Keratinocyte (primary cell): Measurements from ENCODE around the gene POP7.
"Not testable (repeated sequence)": the region's sequence is repeated elsewhere in the genome, so short reads cannot be mapped to it uniquely, and the experiment has no call there.

Experiments
- EZH2 ChIP-seq: IDR thresholded peaks from one replicate; pipeline ENCODE4 v1.6.1; 2012; ENCODE audit warnings: inconsistent platforms, mild to moderate bottlenecking, low read length, moderate library complexity
- TF ChIP-seq, protein P1 (sequence below), 3 experiments: IDR thresholded peaks in 1 of 3; conservative IDR thresholded peaks in 1 of 3; optimal IDR thresholded peaks in 1 of 3; 2 replicates in 2 of 3; 3 replicates in 1 of 3; pipeline versions ENCODE3 to v1.5.1; 2011; ENCODE audit warnings: low read length in 3 of 3, mild to moderate bottlenecking in 3 of 3, moderate library complexity in 2 of 3, control low read depth in 1 of 3, inconsistent platforms in 1 of 3; ENCODE audit not compliant: insufficient read depth in 2 of 3; ENCODE audit errors: extremely low read depth in 1 of 3

DNA sequence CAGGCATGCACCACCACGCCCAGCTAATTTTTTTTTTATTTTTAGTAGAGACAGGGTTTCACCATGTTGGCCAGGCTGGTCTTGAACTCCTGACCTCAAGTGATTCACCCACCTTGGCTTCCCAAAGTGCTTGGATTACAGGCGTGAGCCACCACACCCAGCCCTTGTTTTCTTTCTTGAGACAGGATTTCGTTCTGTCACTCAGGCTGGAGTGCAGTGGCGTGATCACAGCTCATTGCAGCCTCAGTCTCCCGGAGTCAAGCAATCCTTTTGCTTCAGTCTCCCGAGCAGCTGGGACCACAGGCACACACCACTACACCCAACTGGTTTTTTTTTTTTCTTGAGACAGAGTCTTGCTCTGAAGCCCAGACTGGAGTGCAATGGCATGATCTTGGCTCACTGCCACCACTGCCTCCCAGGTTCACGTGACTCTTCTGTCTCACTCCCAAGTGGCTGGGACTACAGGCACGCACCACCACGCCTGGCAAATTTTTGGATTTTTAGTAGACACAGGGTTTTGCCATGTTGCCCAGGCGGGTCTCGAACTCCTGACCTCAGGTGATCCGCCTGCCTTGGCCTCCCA lies 43.6 kb upstream of the POP7 start:
- TF ChIP-seq, protein P1, sequence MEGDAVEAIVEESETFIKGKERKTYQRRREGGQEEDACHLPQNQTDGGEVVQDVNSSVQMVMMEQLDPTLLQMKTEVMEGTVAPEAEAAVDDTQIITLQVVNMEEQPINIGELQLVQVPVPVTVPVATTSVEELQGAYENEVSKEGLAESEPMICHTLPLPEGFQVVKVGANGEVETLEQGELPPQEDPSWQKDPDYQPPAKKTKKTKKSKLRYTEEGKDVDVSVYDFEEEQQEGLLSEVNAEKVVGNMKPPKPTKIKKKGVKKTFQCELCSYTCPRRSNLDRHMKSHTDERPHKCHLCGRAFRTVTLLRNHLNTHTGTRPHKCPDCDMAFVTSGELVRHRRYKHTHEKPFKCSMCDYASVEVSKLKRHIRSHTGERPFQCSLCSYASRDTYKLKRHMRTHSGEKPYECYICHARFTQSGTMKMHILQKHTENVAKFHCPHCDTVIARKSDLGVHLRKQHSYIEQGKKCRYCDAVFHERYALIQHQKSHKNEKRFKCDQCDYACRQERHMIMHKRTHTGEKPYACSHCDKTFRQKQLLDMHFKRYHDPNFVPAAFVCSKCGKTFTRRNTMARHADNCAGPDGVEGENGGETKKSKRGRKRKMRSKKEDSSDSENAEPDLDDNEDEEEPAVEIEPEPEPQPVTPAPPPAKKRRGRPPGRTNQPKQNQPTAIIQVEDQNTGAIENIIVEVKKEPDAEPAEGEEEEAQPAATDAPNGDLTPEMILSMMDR (optimal IDR thresholded peaks at IDR 0.05 in 1 of 3, IDR thresholded peaks at IDR 0.05 in 1 of 3, conservative IDR thresholded peaks at IDR 0.05 in 1 of 3; ENCODE audit: extremely low read depth in 1 of 3, insufficient read depth in 2 of 3, low read length in 3 of 3), result not testable (repeated sequence)
- TF ChIP-seq EZH2, result not testable (repeated sequence)
